ENCODE results near the gene PLCE1.

DNA sequence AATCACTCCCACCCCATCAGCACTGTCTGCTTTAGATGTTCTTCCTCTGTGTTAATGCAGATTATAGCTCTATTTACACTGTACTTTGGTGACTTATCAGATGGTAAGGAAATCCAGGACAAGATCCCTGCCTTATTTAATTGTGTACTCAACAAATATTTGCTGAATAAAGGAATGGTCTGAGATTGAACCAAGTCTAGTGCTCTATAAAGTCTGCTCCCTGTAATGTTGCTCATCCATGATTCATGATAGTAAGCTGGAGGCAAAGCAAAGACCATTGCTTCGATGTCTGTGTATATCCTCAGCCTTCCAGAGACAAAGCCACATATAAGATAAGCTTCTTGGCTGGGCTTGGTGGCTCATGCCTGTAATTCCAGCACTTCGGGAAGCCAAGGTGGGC, 33.5 kb downstream of the PLCE1 start:
- TF ChIP-seq, protein P1, sequence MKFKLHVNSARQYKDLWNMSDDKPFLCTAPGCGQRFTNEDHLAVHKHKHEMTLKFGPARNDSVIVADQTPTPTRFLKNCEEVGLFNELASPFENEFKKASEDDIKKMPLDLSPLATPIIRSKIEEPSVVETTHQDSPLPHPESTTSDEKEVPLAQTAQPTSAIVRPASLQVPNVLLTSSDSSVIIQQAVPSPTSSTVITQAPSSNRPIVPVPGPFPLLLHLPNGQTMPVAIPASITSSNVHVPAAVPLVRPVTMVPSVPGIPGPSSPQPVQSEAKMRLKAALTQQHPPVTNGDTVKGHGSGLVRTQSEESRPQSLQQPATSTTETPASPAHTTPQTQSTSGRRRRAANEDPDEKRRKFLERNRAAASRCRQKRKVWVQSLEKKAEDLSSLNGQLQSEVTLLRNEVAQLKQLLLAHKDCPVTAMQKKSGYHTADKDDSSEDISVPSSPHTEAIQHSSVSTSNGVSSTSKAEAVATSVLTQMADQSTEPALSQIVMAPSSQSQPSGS (IDR thresholded peaks at IDR 0.05; ENCODE audit: low read length), result no peak
- TF ChIP-seq EZH2 (IDR thresholded peaks at IDR 0.05; ENCODE audit: borderline replicate concordance, control insufficient read depth, low read depth, low read length) (no peak), RB1 (IDR thresholded peaks at IDR 0.05; ENCODE audit: borderline replicate concordance) (no peak), EP300 (IDR thresholded peaks at IDR 0.05; ENCODE audit: borderline replicate concordance in 1 of 2, control insufficient read depth in 1 of 2, low read depth in 2 of 2, low read length in 2 of 2) (no peak), POLR2AphosphoS5 (IDR thresholded peaks at IDR 0.05; ENCODE audit: low read length) (no peak), TAF1 (IDR thresholded peaks at IDR 0.05; ENCODE audit: borderline replicate concordance, low read depth, low read length) (no peak), NR2C2 (IDR thresholded peaks at IDR 0.05; ENCODE audit: borderline replicate concordance, control insufficient read depth, insufficient read length, low read depth) (no peak), ZNF24 (IDR thresholded peaks at IDR 0.05) (no peak)
- TF ChIP-seq, protein P2, sequence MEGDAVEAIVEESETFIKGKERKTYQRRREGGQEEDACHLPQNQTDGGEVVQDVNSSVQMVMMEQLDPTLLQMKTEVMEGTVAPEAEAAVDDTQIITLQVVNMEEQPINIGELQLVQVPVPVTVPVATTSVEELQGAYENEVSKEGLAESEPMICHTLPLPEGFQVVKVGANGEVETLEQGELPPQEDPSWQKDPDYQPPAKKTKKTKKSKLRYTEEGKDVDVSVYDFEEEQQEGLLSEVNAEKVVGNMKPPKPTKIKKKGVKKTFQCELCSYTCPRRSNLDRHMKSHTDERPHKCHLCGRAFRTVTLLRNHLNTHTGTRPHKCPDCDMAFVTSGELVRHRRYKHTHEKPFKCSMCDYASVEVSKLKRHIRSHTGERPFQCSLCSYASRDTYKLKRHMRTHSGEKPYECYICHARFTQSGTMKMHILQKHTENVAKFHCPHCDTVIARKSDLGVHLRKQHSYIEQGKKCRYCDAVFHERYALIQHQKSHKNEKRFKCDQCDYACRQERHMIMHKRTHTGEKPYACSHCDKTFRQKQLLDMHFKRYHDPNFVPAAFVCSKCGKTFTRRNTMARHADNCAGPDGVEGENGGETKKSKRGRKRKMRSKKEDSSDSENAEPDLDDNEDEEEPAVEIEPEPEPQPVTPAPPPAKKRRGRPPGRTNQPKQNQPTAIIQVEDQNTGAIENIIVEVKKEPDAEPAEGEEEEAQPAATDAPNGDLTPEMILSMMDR (IDR thresholded peaks at IDR 0.05 in 2 of 3, conservative IDR thresholded peaks at IDR 0.05 in 1 of 3; ENCODE audit: control insufficient read depth in 2 of 3, extremely low read depth in 1 of 3, insufficient read depth in 1 of 3, low read depth in 3 of 3, low read length in 3 of 3), result no peak
- TF ChIP-seq, protein P3, sequence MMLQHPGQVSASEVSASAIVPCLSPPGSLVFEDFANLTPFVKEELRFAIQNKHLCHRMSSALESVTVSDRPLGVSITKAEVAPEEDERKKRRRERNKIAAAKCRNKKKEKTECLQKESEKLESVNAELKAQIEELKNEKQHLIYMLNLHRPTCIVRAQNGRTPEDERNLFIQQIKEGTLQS (IDR thresholded peaks at IDR 0.05; ENCODE audit: borderline replicate concordance, extremely low read depth, low read depth, low read length), result no peak

Measured in GM12878 (cell line).